BJ (cell line): ENCODE data around the gene RBM15. TPM values are rescaled to one million over a fixed set of nuclear protein-coding genes. Genes with fewer than 3 reads are reported as not detected.

ENCODE experiments used
- CTCF ChIA-PET: fragments of 350-600 bp; formaldehyde crosslinking; extraction: SDS; loops from one replicate; lab custom pipeline; 2021; ENCODE audit warnings: antibody characterized with exemption, inconsistent platforms; lab: Yijun Ruan, JAX
- POLR2A ChIA-PET: fragments of 300-600 bp; sonication (Branson Sonifier 250); formaldehyde crosslinking; extraction: SDS; loops from one replicate; lab custom pipeline; 2021; ENCODE audit warnings: antibody characterized with exemption; lab: Charles Lee
- DNase-seq: peaks from one replicate; pipeline ENCODE4 v3.0.0-alpha.2; 2011; ENCODE audit warnings: low read depth
- H3K27me3 ChIP-seq: 2 replicates; pipeline ENCODE4 v1.6.0; 2011; ENCODE audit warnings: low read length; ENCODE audit not compliant: control insufficient read depth, insufficient read depth
- H3K36me3 ChIP-seq: 2 replicates; pipeline ENCODE4 v1.5.1; 2011; ENCODE audit warnings: low read length; ENCODE audit not compliant: control insufficient read depth, insufficient read depth
- H3K4me3 ChIP-seq: 2 replicates; pipeline ENCODE4 v1.5.1; 2011; ENCODE audit warnings: low read depth, mild to moderate bottlenecking, control low read depth, low read length
- polyA plus RNA-seq: library from polyadenylated mRNA; depleted of rRNA; stranded (reverse); fragments of >200 nt; gene quantifications from 2 replicates; pipeline ENCODE4 v1.2.3, GENCODE V29; 2011; rRNA removed
- TF ChIP-seq, protein P1 (sequence below): IDR thresholded peaks from 2 replicates; pipeline ENCODE4 v1.5.1; 2011; ENCODE audit warnings: low read depth, mild to moderate bottlenecking, control low read depth, inconsistent platforms, low read length, moderate library complexity; ENCODE audit not compliant: insufficient read depth

Gene RBM15
- polyA plus RNA-seq, 1 experiment = 10.2 TPM

DNA sequence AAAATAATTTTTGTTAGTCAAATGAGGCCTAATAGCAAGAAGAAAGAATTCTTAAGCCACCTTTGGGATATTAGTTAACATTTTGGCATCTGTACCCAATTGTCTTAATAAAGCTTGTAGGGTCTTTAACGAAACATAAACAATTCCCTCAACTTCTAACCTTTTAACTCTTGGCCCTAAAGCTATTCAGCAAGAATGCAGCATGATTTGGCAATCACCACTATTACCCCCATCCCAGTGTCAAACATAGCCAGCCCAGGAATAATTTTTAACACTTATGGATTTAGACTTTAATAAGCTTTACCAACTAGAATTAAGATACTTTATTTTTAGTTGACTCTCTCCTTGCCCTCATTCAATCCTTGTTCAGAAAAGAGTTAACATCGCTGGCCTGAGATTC is 54.1 kb downstream of the RBM15 start:
- no peak for DNase-seq
- Histone ChIP-seq H3K27me3 (no peaks in the 10 kb centered on the region), H3K36me3 (peaks cover 1% of the 10 kb centered on the region; the same call in 1 of the 2 replicates), H3K4me3 (no peak overlapping the region)
- CTCF ChIA-PET = interaction anchor here (0.6 to 3.1 kb wide), 12 partner anchors 13 to 339 kb away, joined by 3 to 12 read pairs (median 3); partner anchors contain the start of gene RBM15
- POLR2A ChIA-PET = interaction anchor here (0.6 to 0.7 kb wide), 2 partner anchors 30 to 776 kb away, joined by 3 to 11 read pairs; no protein-coding TSS in a partner anchor
- TF ChIP-seq, protein P1, sequence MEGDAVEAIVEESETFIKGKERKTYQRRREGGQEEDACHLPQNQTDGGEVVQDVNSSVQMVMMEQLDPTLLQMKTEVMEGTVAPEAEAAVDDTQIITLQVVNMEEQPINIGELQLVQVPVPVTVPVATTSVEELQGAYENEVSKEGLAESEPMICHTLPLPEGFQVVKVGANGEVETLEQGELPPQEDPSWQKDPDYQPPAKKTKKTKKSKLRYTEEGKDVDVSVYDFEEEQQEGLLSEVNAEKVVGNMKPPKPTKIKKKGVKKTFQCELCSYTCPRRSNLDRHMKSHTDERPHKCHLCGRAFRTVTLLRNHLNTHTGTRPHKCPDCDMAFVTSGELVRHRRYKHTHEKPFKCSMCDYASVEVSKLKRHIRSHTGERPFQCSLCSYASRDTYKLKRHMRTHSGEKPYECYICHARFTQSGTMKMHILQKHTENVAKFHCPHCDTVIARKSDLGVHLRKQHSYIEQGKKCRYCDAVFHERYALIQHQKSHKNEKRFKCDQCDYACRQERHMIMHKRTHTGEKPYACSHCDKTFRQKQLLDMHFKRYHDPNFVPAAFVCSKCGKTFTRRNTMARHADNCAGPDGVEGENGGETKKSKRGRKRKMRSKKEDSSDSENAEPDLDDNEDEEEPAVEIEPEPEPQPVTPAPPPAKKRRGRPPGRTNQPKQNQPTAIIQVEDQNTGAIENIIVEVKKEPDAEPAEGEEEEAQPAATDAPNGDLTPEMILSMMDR = no peak

DNA sequence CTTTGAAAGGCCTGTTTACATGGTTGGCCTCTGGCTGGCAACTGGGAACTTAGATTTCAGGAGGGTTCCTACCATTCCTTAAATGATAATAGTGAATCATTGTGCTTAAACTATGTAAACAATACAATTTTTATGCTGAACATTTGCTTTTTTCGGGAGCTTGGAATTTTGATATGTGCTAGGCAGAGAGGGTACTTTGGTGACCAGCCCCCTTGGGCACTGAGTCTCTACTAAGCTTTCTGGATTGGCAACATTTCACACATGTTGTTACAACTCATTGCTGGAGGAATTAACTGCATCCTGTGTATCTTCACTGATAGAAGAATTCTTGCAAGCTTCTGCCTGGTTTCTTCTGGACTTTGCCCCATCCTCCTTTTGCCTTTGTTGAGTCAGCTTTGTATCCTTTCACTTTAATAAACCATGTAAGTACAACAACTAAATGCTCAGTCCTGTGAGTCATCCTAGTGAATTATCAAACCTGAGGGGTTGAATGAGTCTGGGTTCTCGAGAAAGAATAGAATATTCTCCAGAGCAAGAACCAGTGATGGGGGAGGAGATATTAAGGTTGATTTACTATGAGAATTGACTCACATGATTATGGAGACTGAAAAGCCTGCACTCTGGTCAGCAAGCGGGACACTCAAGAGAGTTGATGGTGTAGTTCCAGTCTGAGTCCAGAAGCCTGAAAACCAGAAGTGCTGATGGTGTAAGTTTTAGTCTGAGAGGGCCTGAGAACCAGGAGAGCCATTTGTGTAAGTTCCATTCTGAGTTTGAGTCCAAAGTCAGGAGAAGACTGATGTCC is 54.7 kb downstream of the RBM15 start:
- no peak overlapping the region for H3K4me3 ChIP-seq
- H3K27me3 ChIP-seq = no peaks in the 10 kb centered on the region
- DNase-seq = peak; percentile 66
- ChIA-PET POLR2A (interaction anchor here (0.6 to 0.7 kb wide), 2 partner anchors 30 to 776 kb away, joined by 3 to 11 read pairs; no protein-coding TSS in a partner anchor), CTCF (interaction anchor here (0.6 to 3.1 kb wide), 13 partner anchors 13 to 340 kb away, joined by 3 to 12 read pairs (median 3); partner anchors contain the start of gene RBM15)
- TF ChIP-seq, protein P1 = no peak
- peaks cover 1% of the 10 kb centered on the region; the same call in 1 of the 2 replicates for H3K36me3 ChIP-seq

DNA sequence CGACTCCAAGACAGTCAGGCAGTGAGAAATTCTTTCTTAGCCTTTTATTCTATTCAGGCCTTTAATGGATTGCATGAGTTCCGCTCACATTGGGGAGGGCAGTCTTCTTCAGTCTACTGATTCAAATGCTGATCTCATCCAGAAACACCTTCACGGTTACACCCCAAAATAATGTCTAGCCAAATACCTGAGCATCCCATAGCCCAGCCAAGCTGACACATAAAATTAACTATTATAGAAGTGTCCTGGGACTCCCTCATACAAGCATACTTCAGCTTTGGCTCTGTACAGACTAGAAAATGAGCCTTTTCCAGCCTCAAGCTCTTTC is 55.3 kb downstream of the RBM15 start:
- ChIA-PET POLR2A (no interaction called here), CTCF (interaction anchor here (0.5 to 3.1 kb wide), 6 partner anchors 40 to 192 kb away, joined by 3 to 12 read pairs (median 3); partner anchors contain the start of gene RBM15)
- no peak overlapping the region for H3K4me3 ChIP-seq
- H3K36me3 ChIP-seq = peaks cover 1% of the 10 kb centered on the region; the same call in 1 of the 2 replicates
- TF ChIP-seq, protein P1 = no peak
- no peaks in the 10 kb centered on the region for H3K27me3 ChIP-seq
- no peak for DNase-seq

Other genes with a start within 250 kb of the RBM15 start
- 22.9 and 34.8 TPM in 2 replicates for gene UBL4B, start 226.9 kb upstream of the RBM15 start, polyA plus RNA-seq
- gene SLC6A17, start 188.9 kb upstream of the RBM15 start, polyA plus RNA-seq = 0.85 and 1.6 TPM in 2 replicates
- gene KCNC4, start 129.1 kb upstream of the RBM15 start, polyA plus RNA-seq = 1.6 and 2.6 TPM in 2 replicates
- gene SLC16A4, start 51.6 kb downstream of the RBM15 start, polyA plus RNA-seq = 20.8 and 49.4 TPM in 2 replicates
- 236 and 261 TPM in 2 replicates for gene LAMTOR5, start 68.3 kb downstream of the RBM15 start, polyA plus RNA-seq
- gene PROK1, start 111.8 kb downstream of the RBM15 start, polyA plus RNA-seq = not detected in 2 replicates
- gene KCNA10, start 179.8 kb downstream of the RBM15 start, polyA plus RNA-seq = not detected in 2 replicates